Measurements from ENCODE around the gene TARS3. TPM values are rescaled to one million over a fixed set of nuclear protein-coding genes. Genes with fewer than 3 reads are reported as not detected.

TARS3 gene
- total RNA-seq, 2 experiments from 2014 or later: 6.7 to 7.1 TPM

DNA sequence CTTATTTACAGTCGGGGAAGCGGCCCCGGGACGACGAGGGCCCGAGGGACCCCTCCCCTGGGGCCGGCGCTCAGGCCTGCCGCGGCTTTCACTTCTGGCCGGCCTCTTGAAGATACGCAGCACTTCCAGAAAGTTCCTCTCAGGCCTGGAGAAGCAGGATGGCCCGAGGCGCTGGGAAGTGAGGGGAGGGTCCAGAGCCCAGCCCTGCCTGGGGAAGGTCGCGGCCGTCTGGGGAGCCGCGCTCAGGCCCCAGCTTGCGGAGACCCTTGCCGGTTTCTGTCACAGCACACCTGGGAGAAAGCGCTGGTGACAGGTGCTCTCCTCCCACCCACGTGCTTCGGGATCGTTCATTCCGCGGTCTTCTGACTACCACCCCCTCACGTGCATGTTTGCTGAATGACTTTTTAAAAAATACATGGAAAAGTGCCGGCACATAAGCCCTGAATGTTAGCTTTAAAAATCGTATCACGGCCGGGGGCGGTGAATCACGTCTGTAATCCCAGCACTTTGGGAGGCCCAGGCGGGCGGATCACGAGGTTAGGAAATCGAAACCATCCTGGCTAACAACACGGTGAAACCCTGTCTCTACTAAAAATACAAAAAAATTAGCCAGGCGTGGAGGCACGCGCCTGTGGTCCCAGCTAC, 71.4 kb downstream of the TARS3 start:
- H3K27me3 Mint-ChIP-seq: no peaks in the 10 kb centered on the region
- H3K27ac Mint-ChIP-seq: peak overlapping the region; percentile 95
- H3K36me3 Mint-ChIP-seq: peaks cover 22% of the 10 kb centered on the region
- peak; percentile 20 for DNase-seq
- H3K4me3 Mint-ChIP-seq: peak overlapping the region; percentile 91
- no peaks in the 10 kb centered on the region for H3K9me3 Mint-ChIP-seq
- peaks cover 36% of the 10 kb centered on the region for H3K4me1 Mint-ChIP-seq

DNA sequence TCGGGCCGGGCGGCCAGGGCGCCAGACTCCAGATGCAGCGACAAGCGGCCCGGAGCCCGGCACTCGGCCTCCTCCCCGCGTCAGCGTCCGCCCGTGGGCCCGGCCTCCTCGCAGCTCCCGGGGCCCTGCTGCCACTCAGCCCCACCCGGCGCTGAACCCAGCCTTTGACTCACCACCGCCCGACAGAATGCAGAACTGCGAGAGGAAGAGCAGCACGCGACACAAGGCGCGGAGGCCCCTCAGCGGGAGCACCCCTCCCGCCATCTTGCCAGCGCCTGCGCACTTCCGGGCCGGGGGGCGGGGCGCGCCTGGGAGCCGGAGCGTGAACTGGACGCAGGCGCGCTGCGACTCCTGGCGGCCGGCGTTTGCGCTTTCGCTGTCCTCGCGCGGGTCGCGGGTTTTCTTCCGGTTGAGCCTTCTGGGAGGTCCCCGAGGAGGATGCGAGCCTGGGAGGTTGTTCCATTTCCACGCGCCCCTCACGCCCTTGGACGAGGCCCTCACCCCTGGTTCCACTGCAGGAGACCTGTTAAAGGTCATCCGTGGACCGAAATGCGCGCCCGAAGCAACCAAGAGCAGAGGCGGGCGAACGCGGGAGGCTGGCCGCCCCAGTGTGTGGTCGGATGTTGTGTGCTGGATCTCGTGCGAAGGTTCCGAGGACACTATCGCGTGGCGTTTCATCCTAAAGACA, 72.0 kb downstream of the TARS3 start, which contains the start of gene TM2D3:
TSS of gene TM2D3 (minus strand) at position 284 of the 688 bp plus-strand sequence. CDS start at position 264, 20 bp downstream.
- H3K36me3 Mint-ChIP-seq: peaks cover 22% of the 10 kb centered on the region
- H3K4me1 Mint-ChIP-seq: peaks cover 36% of the 10 kb centered on the region

DNA sequence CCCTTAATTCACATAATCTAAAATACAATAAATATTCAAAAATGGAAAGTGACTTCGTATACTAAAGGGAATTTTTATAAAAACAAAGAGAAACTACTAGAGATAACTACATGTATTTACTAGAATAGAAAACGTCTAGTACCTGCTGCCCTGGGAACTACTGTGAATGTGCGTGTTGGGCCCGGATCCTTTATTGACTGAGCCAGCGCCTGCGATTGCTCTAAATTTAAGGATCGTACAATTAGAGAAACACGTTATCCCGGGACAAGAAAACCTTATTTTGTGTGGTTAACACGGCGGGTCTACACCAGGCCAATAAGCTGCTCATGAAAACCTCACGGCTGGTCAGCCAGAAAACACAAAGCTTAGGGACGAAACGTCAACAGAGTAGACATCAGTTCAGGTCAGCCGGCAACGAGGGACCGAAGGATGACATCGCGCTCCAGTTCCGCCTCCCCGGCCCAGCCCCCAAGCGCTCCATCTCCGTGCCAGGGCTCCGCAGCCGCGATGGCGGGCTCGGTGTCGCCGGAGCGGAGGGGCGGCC, 72.6 kb downstream of the TARS3 start:
- Mint-ChIP-seq H3K36me3 (peaks cover 23% of the 10 kb centered on the region), H3K4me3 (peak overlapping the region; percentile 91), H3K9me3 (no peaks in the 10 kb centered on the region), H3K27me3 (no peaks in the 10 kb centered on the region), H3K27ac (peak overlapping the region; percentile 92), H3K4me1 (peaks cover 37% of the 10 kb centered on the region)
- DNase-seq: no peak

More for the DNA sequence above, 72.0 kb downstream of the TARS3 start, which contains the start of gene TM2D3:
- peak within 1 kb of the TSS; percentile 95 for H3K27ac Mint-ChIP-seq
- H3K4me3 Mint-ChIP-seq: peak within 1 kb of the TSS; percentile 91
- H3K27me3 Mint-ChIP-seq: no peaks in the 10 kb centered on the region
- DNase-seq: peak; percentile 98
- no peaks in the 10 kb centered on the region for H3K9me3 Mint-ChIP-seq

DNA sequence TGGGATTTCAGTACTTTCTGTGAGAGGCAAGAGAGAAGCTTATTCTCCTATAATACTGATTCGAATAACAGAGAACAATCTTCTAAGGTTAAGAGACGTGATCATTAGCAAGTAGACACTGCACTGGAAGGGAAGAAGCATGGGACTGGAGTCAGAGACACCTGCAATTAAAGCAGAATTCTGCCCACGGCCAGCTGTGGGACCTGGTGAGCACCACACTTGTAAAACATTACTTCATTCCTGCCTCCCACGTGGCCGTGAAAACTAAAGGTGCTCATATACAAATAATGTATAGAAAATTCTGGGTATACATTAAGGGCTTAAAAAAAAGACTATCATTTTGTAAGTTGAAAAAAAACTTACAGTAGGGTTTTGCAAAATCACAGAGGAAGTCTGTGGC, 74.1 kb downstream of the TARS3 start:
- Mint-ChIP-seq H3K27ac (peak overlapping the region; percentile 20), H3K27me3 (no peaks in the 10 kb centered on the region), H3K9me3 (no peaks in the 10 kb centered on the region), H3K36me3 (peaks cover 28% of the 10 kb centered on the region), H3K4me3 (peak overlapping the region; percentile 35), H3K4me1 (peaks cover 38% of the 10 kb centered on the region)
- DNase-seq: no peak

DNA sequence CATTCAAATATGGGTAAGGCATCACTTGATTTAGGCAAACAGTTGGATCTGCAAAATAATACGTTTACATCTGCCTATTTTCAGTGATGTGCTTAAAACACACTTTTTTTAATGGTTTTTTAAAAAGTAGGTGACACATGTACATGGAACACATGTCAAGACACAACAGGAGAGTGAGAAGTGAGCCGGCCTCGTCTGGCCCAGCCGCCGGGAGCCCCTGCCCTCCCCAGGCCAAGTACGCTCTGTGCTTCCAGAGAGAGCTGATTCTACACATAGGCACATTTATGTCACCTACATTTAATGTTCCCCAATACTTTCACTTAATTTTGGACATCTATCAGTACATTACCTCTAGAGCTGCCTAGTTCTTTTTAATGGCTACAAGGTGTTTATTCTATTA, 75.9 kb downstream of the TARS3 start:
- H3K4me1 Mint-ChIP-seq: peaks cover 30% of the 10 kb centered on the region
- H3K36me3 Mint-ChIP-seq: peaks cover 26% of the 10 kb centered on the region
- H3K27me3 Mint-ChIP-seq: no peaks in the 10 kb centered on the region
- H3K9me3 Mint-ChIP-seq: no peaks in the 10 kb centered on the region
- DNase-seq: no peak
- no peak overlapping the region for H3K4me3 Mint-ChIP-seq
- H3K27ac Mint-ChIP-seq: peak overlapping the region; percentile 38

DNA sequence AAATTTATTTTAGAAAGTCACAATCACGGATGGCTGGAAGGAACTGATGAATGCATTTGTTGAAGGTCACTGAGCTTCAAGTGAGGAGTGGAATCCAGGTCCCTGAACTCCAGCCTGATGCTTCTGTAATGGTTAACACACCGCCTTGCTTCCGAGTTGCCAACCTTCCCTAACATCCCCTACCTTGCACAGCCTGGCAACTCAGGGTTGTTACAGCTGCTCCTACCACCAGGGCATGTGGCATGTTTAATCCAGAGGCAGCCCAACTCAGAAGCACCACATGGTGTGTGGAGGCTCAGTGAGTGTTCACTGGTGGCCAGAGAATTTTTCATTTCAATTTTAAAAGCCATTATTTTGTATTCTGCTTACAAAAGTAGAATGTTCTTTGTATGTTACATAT, 77.0 kb downstream of the TARS3 start:
- H3K27me3 Mint-ChIP-seq: no peaks in the 10 kb centered on the region
- peaks cover 30% of the 10 kb centered on the region for H3K4me1 Mint-ChIP-seq
- no peak overlapping the region for H3K27ac Mint-ChIP-seq
- DNase-seq: no peak
- no peak overlapping the region for H3K4me3 Mint-ChIP-seq
- H3K36me3 Mint-ChIP-seq: peaks cover 22% of the 10 kb centered on the region
- H3K9me3 Mint-ChIP-seq: no peaks in the 10 kb centered on the region

DNA sequence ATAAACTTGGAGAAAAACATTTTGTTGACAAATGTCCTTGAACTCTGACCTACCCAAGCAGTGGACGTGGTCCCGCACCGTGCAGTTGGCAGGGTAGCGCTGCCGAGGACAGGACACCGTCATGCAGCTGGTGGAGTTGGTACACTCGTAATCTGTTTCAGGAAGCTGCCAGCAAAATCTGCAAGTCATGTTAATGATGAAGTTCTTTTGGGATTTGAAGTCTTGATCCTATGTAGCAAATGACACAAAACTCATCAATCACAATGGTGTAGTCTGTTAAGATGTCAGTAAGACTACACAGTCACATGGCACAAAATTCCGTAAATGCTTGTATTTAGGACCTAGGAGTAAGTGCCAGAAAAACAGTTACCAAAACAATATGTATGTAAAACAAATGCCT, 77.6 kb downstream of the TARS3 start:
- H3K27ac Mint-ChIP-seq: peak overlapping the region; percentile 16
- H3K27me3 Mint-ChIP-seq: no peaks in the 10 kb centered on the region
- H3K9me3 Mint-ChIP-seq: no peaks in the 10 kb centered on the region
- peaks cover 35% of the 10 kb centered on the region for H3K4me1 Mint-ChIP-seq
- no peak overlapping the region for H3K4me3 Mint-ChIP-seq
- DNase-seq: no peak
- H3K36me3 Mint-ChIP-seq: peaks cover 22% of the 10 kb centered on the region

DNA sequence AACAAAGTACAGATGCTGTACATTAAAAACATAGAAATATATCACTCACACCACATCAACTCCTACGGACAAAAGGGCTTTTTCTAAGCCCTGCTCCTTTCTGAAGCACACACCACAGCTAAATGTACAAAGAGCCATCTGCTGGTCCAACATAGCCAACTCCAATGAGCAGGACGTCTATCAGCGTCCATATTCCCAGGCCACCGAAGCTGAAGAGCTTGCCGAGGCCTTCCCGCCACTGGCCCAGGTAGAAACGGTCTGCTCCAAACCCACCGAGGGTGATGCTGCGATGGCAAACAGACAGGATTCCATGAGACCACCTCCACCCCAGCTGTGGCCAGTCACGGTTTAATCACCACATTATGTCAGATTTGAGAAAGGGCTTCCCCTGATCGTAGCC, 81.9 kb downstream of the TARS3 start:
- no peaks in the 10 kb centered on the region for H3K9me3 Mint-ChIP-seq
- no peak overlapping the region for H3K4me3 Mint-ChIP-seq
- H3K27me3 Mint-ChIP-seq: no peaks in the 10 kb centered on the region
- DNase-seq: no peak
- peaks cover 14% of the 10 kb centered on the region for H3K4me1 Mint-ChIP-seq
- H3K27ac Mint-ChIP-seq: peak overlapping the region; percentile 63
- peaks cover 18% of the 10 kb centered on the region for H3K36me3 Mint-ChIP-seq

DNA sequence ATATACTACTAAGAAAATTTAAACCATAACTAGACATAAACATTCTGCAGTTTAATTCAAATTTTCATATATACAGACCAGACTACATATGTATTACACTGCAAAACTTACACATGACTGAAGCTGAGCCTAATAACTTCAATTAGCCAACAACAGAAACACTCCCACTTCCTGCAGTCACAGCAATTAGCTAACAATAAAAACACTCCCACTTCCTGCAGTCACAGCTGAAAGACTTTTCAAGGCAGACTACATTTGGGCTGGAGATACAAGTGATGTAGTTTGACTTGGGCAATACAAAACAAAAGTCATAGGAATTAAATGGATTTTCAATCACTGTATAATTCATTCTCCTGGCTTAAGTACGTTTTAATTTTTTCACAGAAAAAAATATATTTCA, 82.4 kb downstream of the TARS3 start:
- Mint-ChIP-seq H3K9me3 (no peaks in the 10 kb centered on the region), H3K4me1 (peaks cover 14% of the 10 kb centered on the region), H3K27me3 (no peaks in the 10 kb centered on the region), H3K4me3 (no peak overlapping the region), H3K36me3 (peaks cover 18% of the 10 kb centered on the region), H3K27ac (peak overlapping the region; percentile 63)
- no peak for DNase-seq

DNA sequence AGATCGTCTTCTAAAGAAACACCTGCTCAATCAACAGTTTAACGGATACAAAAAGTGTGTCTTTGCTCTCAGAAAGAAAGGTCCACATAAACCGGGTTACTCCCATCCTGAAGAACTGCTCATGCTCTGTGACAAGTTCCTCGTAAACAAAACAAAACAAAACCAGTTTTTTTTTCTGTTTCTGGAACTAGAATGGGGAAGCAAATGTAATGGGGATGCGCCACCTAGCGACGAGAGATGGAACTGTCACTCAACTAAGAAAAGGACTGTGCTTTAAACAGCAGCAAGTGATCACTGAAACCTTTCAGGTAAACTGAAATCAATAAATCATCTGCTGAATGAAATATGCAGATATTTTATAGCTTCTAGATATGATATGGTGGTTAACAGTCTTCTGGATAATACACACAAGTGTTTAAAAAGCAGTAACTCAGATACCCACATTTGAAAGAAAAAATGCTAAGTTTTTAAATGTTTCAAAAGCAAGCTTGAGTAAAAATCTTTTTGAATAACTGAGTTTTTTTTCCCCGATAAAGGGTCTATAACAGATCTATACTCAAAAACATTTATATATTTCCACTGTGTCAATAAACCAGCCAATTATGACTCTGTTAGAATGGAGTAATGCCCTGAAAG, 83.0 kb downstream of the TARS3 start:
- Mint-ChIP-seq H3K4me3 (no peak overlapping the region), H3K27me3 (no peaks in the 10 kb centered on the region)

DNA sequence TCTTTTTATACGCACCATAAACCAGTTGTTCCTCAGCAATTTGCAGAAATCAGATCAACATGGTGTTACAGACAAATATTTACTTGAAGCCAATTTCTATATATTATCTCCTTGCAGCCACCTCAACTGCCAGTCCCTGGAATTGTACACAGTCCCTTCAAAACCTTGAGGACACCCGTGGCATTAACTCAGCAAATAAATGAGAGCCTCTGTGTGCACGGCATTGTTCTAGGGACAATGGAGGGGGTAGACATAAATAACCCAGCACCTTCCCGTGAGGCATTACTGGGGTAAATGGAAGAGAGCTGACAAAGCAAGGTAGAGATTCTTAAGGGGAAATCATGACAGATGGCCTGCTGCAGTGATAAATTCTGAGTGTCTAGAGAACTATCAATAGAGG, 84.6 kb downstream of the TARS3 start:
- peaks cover 12% of the 10 kb centered on the region for H3K4me1 Mint-ChIP-seq
- DNase-seq: no peak
- H3K4me3 Mint-ChIP-seq: no peak overlapping the region
- no peak overlapping the region for H3K27ac Mint-ChIP-seq
- H3K27me3 Mint-ChIP-seq: no peaks in the 10 kb centered on the region
- no peaks in the 10 kb centered on the region for H3K9me3 Mint-ChIP-seq
- peaks cover 12% of the 10 kb centered on the region for H3K36me3 Mint-ChIP-seq

More for the DNA sequence above, 83.0 kb downstream of the TARS3 start:
- no peaks in the 10 kb centered on the region for H3K9me3 Mint-ChIP-seq
- peak; percentile 47 for DNase-seq
- H3K36me3 Mint-ChIP-seq: peaks cover 16% of the 10 kb centered on the region
- H3K4me1 Mint-ChIP-seq: peaks cover 12% of the 10 kb centered on the region
- H3K27ac Mint-ChIP-seq: peak overlapping the region; percentile 62

DNA sequence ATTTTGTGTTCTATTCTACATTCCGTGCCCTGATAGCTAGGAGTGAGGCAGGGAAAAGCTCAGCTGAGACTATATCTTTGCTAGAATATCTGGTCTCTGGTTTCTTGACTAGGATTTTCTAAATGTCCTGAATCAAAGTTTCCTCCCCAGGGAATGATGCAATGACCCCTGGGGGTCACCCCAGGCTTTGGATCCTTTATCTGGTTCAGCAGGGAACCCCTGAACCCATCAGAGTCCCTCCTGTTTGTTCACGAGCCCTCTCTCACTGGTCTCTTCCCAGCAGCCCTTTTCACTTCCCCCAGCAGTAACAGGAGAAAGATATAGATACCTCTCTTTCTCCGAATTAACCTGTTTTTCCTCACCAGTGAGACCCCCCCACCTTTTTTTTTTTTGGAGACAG, 86.4 kb downstream of the TARS3 start:
- Mint-ChIP-seq H3K9me3 (no peaks in the 10 kb centered on the region), H3K4me3 (no peak overlapping the region), H3K36me3 (peaks cover 12% of the 10 kb centered on the region), H3K4me1 (peaks cover 10% of the 10 kb centered on the region), H3K27me3 (no peaks in the 10 kb centered on the region), H3K27ac (no peak overlapping the region)
- no peak for DNase-seq

DNA sequence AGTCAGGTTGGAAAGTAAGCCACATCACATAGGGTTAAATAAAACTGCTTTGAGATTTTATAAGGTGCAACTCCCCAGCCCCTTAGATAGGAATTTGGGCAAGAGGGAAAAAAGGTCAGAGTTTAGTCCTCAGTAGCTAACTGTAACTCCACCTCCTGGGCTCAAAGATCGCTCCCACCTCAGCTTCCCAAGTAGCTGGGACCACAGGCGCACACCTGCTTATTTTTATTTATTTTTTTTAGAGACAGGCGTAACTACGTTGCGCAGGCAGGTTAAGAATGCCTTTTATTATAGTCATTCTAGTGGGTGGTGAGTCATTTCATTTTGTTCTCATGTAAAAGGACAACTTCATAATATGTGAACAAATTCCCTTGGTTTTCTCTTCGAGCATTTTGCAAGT, 86.8 kb downstream of the TARS3 start:
- Mint-ChIP-seq H3K9me3 (no peaks in the 10 kb centered on the region), H3K4me3 (no peak overlapping the region), H3K27ac (no peak overlapping the region), H3K27me3 (no peaks in the 10 kb centered on the region), H3K4me1 (peaks cover 10% of the 10 kb centered on the region), H3K36me3 (peaks cover 15% of the 10 kb centered on the region)
- DNase-seq: no peak

DNA sequence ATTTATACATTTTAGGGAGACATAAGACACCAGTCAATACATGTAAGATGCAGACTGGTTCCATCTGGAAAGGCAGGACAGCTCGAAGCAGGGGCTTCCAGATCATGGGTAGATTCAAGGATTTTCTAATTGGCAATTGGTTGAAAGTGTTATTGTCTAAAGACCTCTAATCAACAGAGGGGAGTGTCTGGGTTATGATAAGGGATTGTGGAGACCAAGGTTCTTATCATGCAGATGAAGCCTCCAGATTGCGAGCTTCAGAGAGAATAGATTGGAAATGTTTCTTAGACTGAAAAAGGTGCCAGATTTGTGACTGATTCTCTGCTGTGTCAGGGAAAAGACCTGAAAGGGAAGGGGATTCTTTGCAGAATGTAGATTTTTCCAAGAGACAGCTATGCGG, 87.2 kb downstream of the TARS3 start:
- H3K9me3 Mint-ChIP-seq: no peaks in the 10 kb centered on the region
- DNase-seq: no peak
- peaks cover 16% of the 10 kb centered on the region for H3K36me3 Mint-ChIP-seq
- no peaks in the 10 kb centered on the region for H3K27me3 Mint-ChIP-seq
- H3K27ac Mint-ChIP-seq: no peak overlapping the region
- H3K4me1 Mint-ChIP-seq: peaks cover 7% of the 10 kb centered on the region
- H3K4me3 Mint-ChIP-seq: no peak overlapping the region
